HepG2 (cell line): ENCODE data around the gene CREG1. TPM values are rescaled to one million over a fixed set of nuclear protein-coding genes. Genes with fewer than 3 reads are reported as not detected.

Experiments used
- ATAC-seq: fragments of 200-7000 bp; cut with Tn5 transposase; 3 replicates; pipeline ENCODE4 v1.9.1; 2020; ENCODE audit warnings: mild to moderate bottlenecking, moderate library complexity
- BruUV-seq: library from RNA; stranded (reverse); fragments of 400-500 nt; replicated peaks from 2 replicates; lab custom pipeline; 2021; lab: Mats Ljungman, UMichigan
- CTCF ChIA-PET: fragments of 300-600 bp; formaldehyde crosslinking; extraction: SDS; loops from one replicate; lab custom pipeline; 2021; ENCODE audit warnings: low total read pairs, inconsistent platforms, low intra/inter-chr PET ratio; lab: Yijun Ruan, JAX
- POLR2A ChIA-PET: fragments of 350-600 bp; sonication (Branson Sonifier 250); formaldehyde crosslinking; loops from one replicate; lab custom pipeline; 2020; ENCODE audit warnings: antibody characterized with exemption, inconsistent platforms; lab: Yijun Ruan, JAX
- DNase-seq: peaks from one replicate; pipeline ENCODE4 v3.0.0-alpha.2; 2015; ENCODE audit warnings: low spot score
- FAIRE-seq: peaks from 3 replicates; lab custom pipeline; 2011; peaks lifted over from hg19 to GRCh38; lab: Jason Lieb, UNC
- H2AFZ ChIP-seq: one replicate; pipeline ENCODE4 v1.6.1; 2011; ENCODE audit warnings: low read length, inconsistent platforms
- H3K27ac ChIP-seq: fragments of 300-600 bp; 3 replicates; pipeline ENCODE4 v1.8.0; 2011; ENCODE audit warnings: mixed run types, mild to moderate bottlenecking, mixed read lengths, low read length, inconsistent platforms; ENCODE audit not compliant: insufficient read depth; ENCODE audit errors: extremely low read length
- H3K27me3 ChIP-seq, 2 experiments: fragments of 200-600 bp in 1 of 2; 2 replicates in 1 of 2; 3 replicates in 1 of 2; pipeline versions ENCODE4 v1.6.0 to v1.8.0; 2011; ENCODE audit warnings: low read length in 2 of 2, mild to moderate bottlenecking in 2 of 2, moderate library complexity in 2 of 2, inconsistent platforms in 1 of 2; ENCODE audit not compliant: insufficient read depth in 2 of 2, control insufficient read depth in 1 of 2
- H3K36me3 ChIP-seq, 2 experiments: fragments of 200-600 bp in 1 of 2; replicated peaks in 1 of 2; 2 replicates in 1 of 2; 3 replicates in 1 of 2; pipeline versions ENCODE4 v1.5.1 to v1.8.0; 2011; ENCODE audit warnings: low read length in 2 of 2, inconsistent platforms in 1 of 2; ENCODE audit not compliant: insufficient read depth in 2 of 2, control insufficient read depth in 1 of 2
- H3K4me1 ChIP-seq: 2 replicates; pipeline ENCODE4 v1.5.1; 2012; ENCODE audit warnings: low read length, inconsistent platforms; ENCODE audit not compliant: insufficient read depth
- H3K4me2 ChIP-seq: 2 replicates; pipeline ENCODE4 v1.6.0; 2011; ENCODE audit warnings: low read depth, low read length, inconsistent platforms
- H3K4me3 ChIP-seq, 3 experiments: fragments of 200-600 bp in 1 of 3; sonication (generic), shearing (Covaris generic) in 1 of 3; replicated peaks in 1 of 3; 2 replicates each; pipeline ENCODE4 v1.5.1; 2011 to 2016; ENCODE audit warnings: low read length in 3 of 3, inconsistent platforms in 2 of 3, low read depth in 2 of 3, mild to moderate bottlenecking in 2 of 3, control low read depth in 1 of 3, mixed read lengths in 1 of 3; ENCODE audit not compliant: insufficient read depth in 1 of 3
- H3K79me2 ChIP-seq: one replicate; pipeline ENCODE4 v1.6.1; 2011; ENCODE audit warnings: low read length, inconsistent platforms; ENCODE audit not compliant: insufficient read depth
- H3K9ac ChIP-seq: 2 replicates; pipeline ENCODE4 v1.6.0; 2011; ENCODE audit warnings: mild to moderate bottlenecking, low read depth, low read length, inconsistent platforms; ENCODE audit not compliant: insufficient read depth
- H3K9me3 ChIP-seq: 2 replicates; pipeline ENCODE4 v1.5.1; 2012; ENCODE audit warnings: mild to moderate bottlenecking, low read length
- H4K20me1 ChIP-seq: 2 replicates; pipeline ENCODE4 v1.6.0; 2011; ENCODE audit warnings: inconsistent platforms, mild to moderate bottlenecking, low read length, moderate library complexity; ENCODE audit not compliant: insufficient read depth
- ATM ChIP-seq: fragments of 450-650 bp; IDR thresholded peaks from 2 replicates; pipeline ENCODE4 v1.7.1; 2017; ENCODE audit warnings: mild to moderate bottlenecking, borderline replicate concordance
- DMAP1 ChIP-seq: IDR thresholded peaks from 2 replicates; pipeline ENCODE4 v1.6.1; 2016
- E2F1 ChIP-seq: sonication (generic); formaldehyde crosslinking; IDR thresholded peaks from 2 replicates; pipeline ENCODE4 v1.5.0; 2020; ENCODE audit warnings: missing genetic modification reagents
- ELF3 ChIP-seq: IDR thresholded peaks from 2 replicates; pipeline ENCODE4 v1.6.1; 2016; ENCODE audit warnings: missing genetic modification reagents, missing compliant biosample characterization
- HNF4A ChIP-seq: sonication (generic); formaldehyde crosslinking; IDR thresholded peaks from 2 replicates; pipeline ENCODE4 v1.4.0; 2020; ENCODE audit warnings: missing genetic modification reagents
- NR2F6 ChIP-seq, 2 experiments: IDR thresholded peaks; 2 replicates each; pipeline ENCODE4 v1.6.1; 2016; ENCODE audit warnings: antibody characterized with exemption in 1 of 2, mild to moderate bottlenecking in 1 of 2
- PRDM10 ChIP-seq: sonication (generic); formaldehyde crosslinking; IDR thresholded peaks from 2 replicates; pipeline ENCODE4 v1.4.0; 2020; ENCODE audit warnings: low read depth, missing genetic modification reagents
- RXRB ChIP-seq: IDR thresholded peaks from 2 replicates; pipeline ENCODE4 v1.6.1; 2016; ENCODE audit warnings: borderline replicate concordance, missing genetic modification reagents, missing compliant biosample characterization
- SOX13 ChIP-seq, 3 experiments: fragments of 450-650 bp in 1 of 3; sonication (generic) in 1 of 3; formaldehyde crosslinking in 1 of 3; IDR thresholded peaks in 2 of 3; conservative IDR thresholded peaks in 1 of 3; 2 replicates each; pipeline versions ENCODE4 v1.5.0 to v1.6.1; 2016 to 2020; ENCODE audit warnings: antibody characterized with exemption in 1 of 3, mild to moderate bottlenecking in 1 of 3, missing compliant biosample characterization in 1 of 3, missing genetic modification reagents in 1 of 3, moderate library complexity in 1 of 3
- ZNF10 ChIP-seq: sonication (generic); formaldehyde crosslinking; IDR thresholded peaks from 2 replicates; pipeline ENCODE4 v1.4.0; 2020; ENCODE audit warnings: mild to moderate bottlenecking, low read depth, missing genetic modification reagents, borderline replicate concordance
- ZNF230 ChIP-seq: sonication (generic); formaldehyde crosslinking; IDR thresholded peaks from 2 replicates; pipeline ENCODE4 v1.4.0; 2020; ENCODE audit warnings: mild to moderate bottlenecking, missing genetic modification reagents
- ZNF331 ChIP-seq: sonication (generic); formaldehyde crosslinking; IDR thresholded peaks from 2 replicates; pipeline ENCODE4 v1.4.0; 2020; ENCODE audit warnings: missing genetic modification reagents
- ZNF44 ChIP-seq: sonication (generic); formaldehyde crosslinking; IDR thresholded peaks from 2 replicates; pipeline ENCODE4 v1.5.1; 2020; ENCODE audit warnings: mild to moderate bottlenecking, missing genetic modification reagents
- ZNF644 ChIP-seq: IDR thresholded peaks from 2 replicates; pipeline ENCODE4 v1.6.1; 2016; ENCODE audit warnings: low read depth
- in situ Hi-C: cut with HindIII; loops from 2 replicates; pipeline ENCODE4 v1.10.0; 2017; ENCODE audit warnings: low pct_unique_long_range_greater_than_20kb; ENCODE audit not compliant: extremely low pct_ligation_motif_present
- intact Hi-C: fragments of 100-400 bp; cut with micrococcal nuclease; formaldehyde crosslinking; loops from one replicate; pipeline ENCODE4 v1.10.0; 2022; ENCODE audit not compliant: unreplicated experiment
- polyA plus RNA-seq, 8 experiments: library from polyadenylated mRNA; depleted of rRNA in 3 of 8; stranded (reverse) in 7 of 8; unstranded in 1 of 8; fragments of >200 nt; fragmentation: Illumina TruSeq in 4 of 8; extraction: Trizol in 4 of 8; gene quantifications; 2 replicates each; pipeline versions ENCODE4 v1.2.1 to v1.2.3, GENCODE V29; 2011 to 2016; ENCODE audit warnings: low read depth in 4 of 8, missing spikeins in 1 of 8, mixed read lengths in 1 of 8; ENCODE audit not compliant: insufficient read depth in 1 of 8
- total RNA-seq, 5 experiments: library from RNA; depleted of rRNA; stranded (reverse); fragments of >200 nt; fragmentation: Illumina TruSeq; extraction: Trizol; gene quantifications; 2 replicates each; pipeline ENCODE4 v1.2.3, GENCODE V29; 2016; ENCODE audit warnings: low read depth in 1 of 5

The CREG1 gene
- total and polyA plus RNA-seq, 2 of the 13 experiments (the other 11 are each of a cell fraction or from before 2014, with no cell fraction given): 31.3 to 33.5 TPM

- no peak for TF ChIP-seq PRDM10
- 0 out of 2 replicates have a peak, but pooled peaks have one; percentile 52 for TF ChIP-seq ZNF44 (CRISPR knock-in tag)
Observed at GRCh38 chr1:167532964-167533824, 20.4 kb downstream of the CREG1 start (continued).

GRCh38 chr1:167532375-167532774 is 21.2 kb downstream of the CREG1 start:
- Histone ChIP-seq H4K20me1 (no peaks in the 10 kb centered on the region), H3K27ac (peak overlapping the region; percentile 57)
- no peak for TF ChIP-seq E2F1 (CRISPR knock-in tag)
- TF ChIP-seq ELF3 (CRISPR knock-in tag): 0 out of 2 replicates have a peak, but pooled peaks have one; percentile 45
- TF ChIP-seq SOX13 (IDR thresholded peaks at IDR 0.05): peak; percentile 56; the same call in 1 of the 2 replicates
- peak in 1 of 2 experiments; percentile 96; a peak in 2 of 4 replicates for TF ChIP-seq SOX13 (CRISPR knock-in tag; conservative IDR thresholded peaks at IDR 0.05 in 1 of 2, IDR thresholded peaks at IDR 0.05 in 1 of 2)
- peak; percentile 24; the same call in 1 of the 2 replicates for TF ChIP-seq DMAP1 (CRISPR knock-in tag)
- TF ChIP-seq ATM: no peak
- no peak for TF ChIP-seq ZNF230 (CRISPR knock-in tag)
- TF ChIP-seq NR2F6 (IDR thresholded peaks at IDR 0.05): no peak
- 0 out of 2 replicates have a peak, but pooled peaks have one; percentile 13 for TF ChIP-seq NR2F6 (CRISPR knock-in tag; IDR thresholded peaks at IDR 0.05)
- TF ChIP-seq HNF4A (CRISPR knock-in tag): peak; percentile 85
- 0 out of 2 replicates have a peak, but pooled peaks have one; percentile 20 for TF ChIP-seq ZNF331
- no peak for TF ChIP-seq ZNF10
- TF ChIP-seq ZNF644 (CRISPR knock-in tag): 0 out of 2 replicates have a peak, but pooled peaks have one; percentile 24
- peak; percentile 21; the same call in 1 of the 2 replicates for TF ChIP-seq RXRB

More at GRCh38 chr1:167532375-167532774, 21.2 kb downstream of the CREG1 start:
- FAIRE-seq (peak; percentile 69), DNase-seq (peak; percentile 89), ATAC-seq (peak; percentile 84)
- Histone ChIP-seq H3K9ac (no peak overlapping the region), H2AFZ (no peak overlapping the region), H3K4me2 (peak overlapping the region; percentile 44), H3K79me2 (no peaks in the 10 kb centered on the region), H3K27me3 (peaks cover 0 to 1% of the 10 kb centered on the region in 2 experiments; a peak in 2 of 5 replicates), H3K9me3 (no peaks in the 10 kb centered on the region), H3K4me3 (no peak overlapping the region), H3K36me3 (no peaks in the 10 kb centered on the region), H3K4me1 (peaks cover 23% of the 10 kb centered on the region)
- POLR2A ChIA-PET: interaction anchor here (2.7 kb wide), 1 partner anchor 21 kb away, joined by 9 read pairs; the partner anchor contains the start of gene CREG1
- in situ Hi-C loops: loop anchor here (10.0 to 25.0 kb wide), 3 partner anchors 118 to 468 kb away; no protein-coding TSS in a partner anchor
- BruUV-seq: no TSS peak
- intact Hi-C loops: loop anchor here (2.0 to 5.0 kb wide), 2 partner anchors 90 to 265 kb away; no protein-coding TSS in a partner anchor
- CTCF ChIA-PET: interaction anchor here (2.8 kb wide), 1 partner anchor 131 kb away, joined by 15 read pairs; no protein-coding TSS in a partner anchor
